GM23338 (cell line): Measurements from ENCODE around the gene CCL24. TPM values are rescaled to one million over a fixed set of nuclear protein-coding genes. Genes with fewer than 3 reads are reported as not detected.

Source experiments
- ATAC-seq: fragments of 200-7000 bp; cut with Tn5 transposase; 3 replicates; pipeline ENCODE4 v1.9.1; 2020
- DNase-seq: peaks from one replicate; pipeline ENCODE4 v3.0.0-alpha.2; 2015; ENCODE audit warnings: low spot score
- H2AFZ ChIP-seq: fragments of 200-600 bp; sonication (generic); 2 replicates; pipeline ENCODE4 v1.8.0; 2016; ENCODE audit warnings: antibody characterized with exemption, mild to moderate bottlenecking, moderate library complexity
- H3F3A ChIP-seq: fragments of 200-600 bp; sonication (generic); replicated peaks from 2 replicates; pipeline ENCODE4 v1.8.0; 2017; ENCODE audit warnings: antibody characterized with exemption, mixed run types, low read depth
- H3K27ac ChIP-seq: fragments of 200-600 bp; sonication (generic); 2 replicates; pipeline ENCODE4 v1.6.1; 2016; ENCODE audit warnings: low read depth
- H3K27me3 ChIP-seq: fragments of 200-600 bp; sonication (generic); 2 replicates; pipeline ENCODE4 v1.8.0; 2016; ENCODE audit warnings: mild to moderate bottlenecking, mixed run types, moderate library complexity; ENCODE audit not compliant: insufficient read depth
- H3K36me3 ChIP-seq: fragments of 200-600 bp; sonication (generic); 2 replicates; pipeline ENCODE4 v1.8.0; 2016; ENCODE audit warnings: mild to moderate bottlenecking; ENCODE audit not compliant: insufficient read depth
- H3K4me1 ChIP-seq: fragments of 200-600 bp; sonication (generic); 2 replicates; pipeline ENCODE4 v1.8.0; 2016; ENCODE audit warnings: mild to moderate bottlenecking, moderate library complexity; ENCODE audit not compliant: insufficient read depth
- H3K4me2 ChIP-seq: fragments of 200-600 bp; sonication (generic); 2 replicates; pipeline ENCODE4 v1.7.1; 2017; ENCODE audit warnings: mixed run types
- H3K4me3 ChIP-seq: fragments of 200-600 bp; sonication (generic); 2 replicates; pipeline ENCODE4 v1.6.1; 2016; ENCODE audit warnings: mixed run types
- H3K79me2 ChIP-seq: fragments of 200-600 bp; sonication (generic); replicated peaks from 2 replicates; pipeline ENCODE4 v1.8.0; 2017; ENCODE audit warnings: mild to moderate bottlenecking; ENCODE audit not compliant: insufficient read depth
- H3K9me2 ChIP-seq: fragments of 200-600 bp; sonication (generic); 2 replicates; pipeline ENCODE4 v1.8.0; 2017; ENCODE audit not compliant: insufficient read depth
- H4K20me1 ChIP-seq: fragments of 200-600 bp; sonication (generic); replicated peaks from 2 replicates; pipeline ENCODE4 v1.8.0; 2017; ENCODE audit warnings: mild to moderate bottlenecking; ENCODE audit not compliant: insufficient read depth
- H3K27ac Mint-ChIP-seq: 2 replicates; pipeline ENCODE4 v1.8.0; 2020; ENCODE audit warnings: inconsistent platforms, mild to moderate bottlenecking, moderate library complexity, mixed read lengths
- H3K27me3 Mint-ChIP-seq: 3 replicates; pipeline ENCODE4 v1.8.0; 2022; ENCODE audit warnings: low read depth, mild to moderate bottlenecking, moderate library complexity, mixed read lengths, inconsistent platforms; ENCODE audit not compliant: insufficient read depth, poor library complexity
- H3K36me3 Mint-ChIP-seq: 3 replicates; pipeline ENCODE4 v1.8.0; 2021; ENCODE audit warnings: low read depth, mild to moderate bottlenecking, inconsistent platforms, moderate library complexity, mixed read lengths
- H3K4me1 Mint-ChIP-seq: 3 replicates; pipeline ENCODE4 v1.8.0; 2020; ENCODE audit warnings: mild to moderate bottlenecking, inconsistent platforms, mixed read lengths
- H3K4me3 Mint-ChIP-seq: 3 replicates; pipeline ENCODE4 v1.8.0; 2021; ENCODE audit warnings: moderate library complexity, mild to moderate bottlenecking, inconsistent platforms, mixed read lengths
- H3K9me3 Mint-ChIP-seq: 3 replicates; pipeline ENCODE4 v1.8.0; 2020; ENCODE audit warnings: moderate library complexity, mild to moderate bottlenecking, inconsistent platforms, mixed read lengths
- JUNB ChIP-seq: IDR thresholded peaks from one replicate; pipeline ENCODE4 v1.6.1; 2016; ENCODE audit warnings: antibody characterized with exemption; ENCODE audit not compliant: unreplicated experiment
- POLR2AphosphoS5 ChIP-seq: IDR thresholded peaks from 2 replicates; pipeline ENCODE4 v1.6.1; 2016; ENCODE audit warnings: antibody characterized with exemption, low read depth
- STAT1 ChIP-seq: IDR thresholded peaks from one replicate; pipeline ENCODE4 v1.6.1; 2016; ENCODE audit warnings: antibody characterized with exemption; ENCODE audit not compliant: unreplicated experiment
- ZNF331 ChIP-seq: fragments of 250-450 bp; sonication (Bioruptor Pico); IDR thresholded peaks from 2 replicates; pipeline ENCODE4 v1.5.0; 2020; ENCODE audit warnings: low read depth, mild to moderate bottlenecking, moderate library complexity
- polyA plus RNA-seq: library from polyadenylated mRNA; unstranded; fragments of >200 nt; fragmentation: Nextera tagmentation; extraction: Ambion mirVana; gene quantifications from 2 replicates; pipeline ENCODE4 v1.2.1, GENCODE V29; 2016
- total RNA-seq: library from RNA; depleted of rRNA; stranded (reverse); fragments of >200 nt; shearing (Covaris generic); gene quantifications from 2 replicates; pipeline ENCODE4 v1.2.3, GENCODE V29; 2014
- TF ChIP-seq, protein P1 (sequence below): fragments of 250-450 bp; sonication (Bioruptor Pico); IDR thresholded peaks from 2 replicates; pipeline ENCODE4 v1.5.0; 2020; ENCODE audit warnings: mild to moderate bottlenecking, moderate library complexity
- TF ChIP-seq, protein P2 (sequence below), 2 experiments: fragments of 200-600 bp in 1 of 2; sonication (generic) in 1 of 2; conservative IDR thresholded peaks; 2 replicates each; pipeline versions ENCODE4 v1.5.1 to v1.6.1; 2016 to 2017; ENCODE audit warnings: antibody characterized with exemption in 2 of 2, low read depth in 2 of 2, mild to moderate bottlenecking in 2 of 2, moderate library complexity in 1 of 2
- TF ChIP-seq, protein P3 (sequence below): IDR thresholded peaks from 2 replicates; pipeline ENCODE4 v1.6.1; 2016; ENCODE audit warnings: antibody characterized with exemption

CCL24 gene
- total and polyA plus RNA-seq, 2 experiments from 2014 or later, result not detected

- TF ChIP-seq, protein P1, sequence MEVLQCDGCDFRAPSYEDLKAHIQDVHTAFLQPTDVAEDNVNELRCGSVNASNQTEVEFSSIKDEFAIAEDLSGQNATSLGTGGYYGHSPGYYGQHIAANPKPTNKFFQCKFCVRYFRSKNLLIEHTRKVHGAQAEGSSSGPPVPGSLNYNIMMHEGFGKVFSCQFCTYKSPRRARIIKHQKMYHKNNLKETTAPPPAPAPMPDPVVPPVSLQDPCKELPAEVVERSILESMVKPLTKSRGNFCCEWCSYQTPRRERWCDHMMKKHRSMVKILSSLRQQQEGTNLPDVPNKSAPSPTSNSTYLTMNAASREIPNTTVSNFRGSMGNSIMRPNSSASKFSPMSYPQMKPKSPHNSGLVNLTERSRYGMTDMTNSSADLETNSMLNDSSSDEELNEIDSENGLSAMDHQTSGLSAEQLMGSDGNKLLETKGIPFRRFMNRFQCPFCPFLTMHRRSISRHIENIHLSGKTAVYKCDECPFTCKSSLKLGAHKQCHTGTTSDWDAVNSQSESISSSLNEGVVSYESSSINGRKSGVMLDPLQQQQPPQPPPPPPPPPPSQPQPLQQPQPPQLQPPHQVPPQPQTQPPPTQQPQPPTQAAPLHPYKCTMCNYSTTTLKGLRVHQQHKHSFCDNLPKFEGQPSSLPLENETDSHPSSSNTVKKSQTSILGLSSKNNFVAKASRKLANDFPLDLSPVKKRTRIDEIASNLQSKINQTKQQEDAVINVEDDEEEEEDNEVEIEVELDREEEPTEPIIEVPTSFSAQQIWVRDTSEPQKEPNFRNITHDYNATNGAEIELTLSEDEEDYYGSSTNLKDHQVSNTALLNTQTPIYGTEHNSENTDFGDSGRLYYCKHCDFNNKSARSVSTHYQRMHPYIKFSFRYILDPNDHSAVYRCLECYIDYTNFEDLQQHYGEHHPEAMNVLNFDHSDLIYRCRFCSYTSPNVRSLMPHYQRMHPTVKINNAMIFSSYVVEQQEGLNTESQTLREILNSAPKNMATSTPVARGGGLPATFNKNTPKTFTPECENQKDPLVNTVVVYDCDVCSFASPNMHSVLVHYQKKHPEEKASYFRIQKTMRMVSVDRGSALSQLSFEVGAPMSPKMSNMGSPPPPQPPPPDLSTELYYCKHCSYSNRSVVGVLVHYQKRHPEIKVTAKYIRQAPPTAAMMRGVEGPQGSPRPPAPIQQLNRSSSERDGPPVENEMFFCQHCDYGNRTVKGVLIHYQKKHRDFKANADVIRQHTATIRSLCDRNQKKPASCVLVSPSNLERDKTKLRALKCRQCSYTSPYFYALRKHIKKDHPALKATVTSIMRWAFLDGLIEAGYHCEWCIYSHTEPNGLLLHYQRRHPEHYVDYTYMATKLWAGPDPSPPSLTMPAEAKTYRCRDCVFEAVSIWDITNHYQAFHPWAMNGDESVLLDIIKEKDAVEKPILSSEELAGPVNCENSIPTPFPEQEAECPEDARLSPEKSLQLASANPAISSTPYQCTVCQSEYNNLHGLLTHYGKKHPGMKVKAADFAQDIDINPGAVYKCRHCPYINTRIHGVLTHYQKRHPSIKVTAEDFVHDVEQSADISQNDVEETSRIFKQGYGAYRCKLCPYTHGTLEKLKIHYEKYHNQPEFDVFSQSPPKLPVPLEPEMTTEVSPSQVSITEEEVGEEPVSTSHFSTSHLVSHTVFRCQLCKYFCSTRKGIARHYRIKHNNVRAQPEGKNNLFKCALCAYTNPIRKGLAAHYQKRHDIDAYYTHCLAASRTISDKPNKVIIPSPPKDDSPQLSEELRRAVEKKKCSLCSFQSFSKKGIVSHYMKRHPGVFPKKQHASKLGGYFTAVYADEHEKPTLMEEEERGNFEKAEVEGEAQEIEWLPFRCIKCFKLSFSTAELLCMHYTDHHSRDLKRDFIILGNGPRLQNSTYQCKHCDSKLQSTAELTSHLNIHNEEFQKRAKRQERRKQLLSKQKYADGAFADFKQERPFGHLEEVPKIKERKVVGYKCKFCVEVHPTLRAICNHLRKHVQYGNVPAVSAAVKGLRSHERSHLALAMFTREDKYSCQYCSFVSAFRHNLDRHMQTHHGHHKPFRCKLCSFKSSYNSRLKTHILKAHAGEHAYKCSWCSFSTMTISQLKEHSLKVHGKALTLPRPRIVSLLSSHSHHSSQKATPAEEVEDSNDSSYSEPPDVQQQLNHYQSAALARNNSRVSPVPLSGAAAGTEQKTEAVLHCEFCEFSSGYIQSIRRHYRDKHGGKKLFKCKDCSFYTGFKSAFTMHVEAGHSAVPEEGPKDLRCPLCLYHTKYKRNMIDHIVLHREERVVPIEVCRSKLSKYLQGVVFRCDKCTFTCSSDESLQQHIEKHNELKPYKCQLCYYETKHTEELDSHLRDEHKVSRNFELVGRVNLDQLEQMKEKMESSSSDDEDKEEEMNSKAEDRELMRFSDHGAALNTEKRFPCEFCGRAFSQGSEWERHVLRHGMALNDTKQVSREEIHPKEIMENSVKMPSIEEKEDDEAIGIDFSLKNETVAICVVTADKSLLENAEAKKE (CRISPR knock-in tag), result no peak
These were observed 48.0 kb upstream of the CCL24 start (continued) for GRCh38 chr7:75861636-75862035.

DNA sequence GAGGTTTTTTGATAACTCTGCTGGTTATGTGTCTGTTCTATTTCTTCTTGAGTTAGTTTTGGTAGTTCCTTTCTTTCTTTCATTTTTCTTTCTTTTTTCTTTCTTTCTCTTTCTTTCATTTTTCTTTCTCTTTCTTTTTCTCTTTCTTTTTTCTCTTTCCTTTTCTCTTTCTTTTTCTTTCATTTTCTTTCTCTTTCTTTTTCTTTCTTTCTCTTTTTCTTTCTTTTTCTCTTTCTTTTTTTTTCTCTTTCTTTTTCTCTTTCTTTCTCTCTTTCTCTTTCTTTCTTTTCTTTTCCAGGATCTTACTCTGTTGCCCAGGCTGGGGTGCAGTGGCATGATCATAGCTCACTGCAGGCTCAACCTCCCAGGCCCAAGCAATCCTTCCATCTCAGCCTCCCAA, 44.8 kb upstream of the CCL24 start:
- Histone ChIP-seq H3K4me3 (no peak overlapping the region), H3K4me2 (no peak overlapping the region), H3K27me3 (no peaks in the 10 kb centered on the region), H4K20me1 (no peaks in the 10 kb centered on the region), H3K27ac (no peak overlapping the region), H3K36me3 (no peaks in the 10 kb centered on the region), H3K9me2 (no peaks in the 10 kb centered on the region), H3K79me2 (no peaks in the 10 kb centered on the region), H3K4me1 (no peaks in the 10 kb centered on the region), H2AFZ (no peak overlapping the region), H3F3A (no peaks in the 10 kb centered on the region)
- TF ChIP-seq ZNF331 (CRISPR knock-in tag), result no peak
- no peak for TF ChIP-seq STAT1
- TF ChIP-seq, protein P2, sequence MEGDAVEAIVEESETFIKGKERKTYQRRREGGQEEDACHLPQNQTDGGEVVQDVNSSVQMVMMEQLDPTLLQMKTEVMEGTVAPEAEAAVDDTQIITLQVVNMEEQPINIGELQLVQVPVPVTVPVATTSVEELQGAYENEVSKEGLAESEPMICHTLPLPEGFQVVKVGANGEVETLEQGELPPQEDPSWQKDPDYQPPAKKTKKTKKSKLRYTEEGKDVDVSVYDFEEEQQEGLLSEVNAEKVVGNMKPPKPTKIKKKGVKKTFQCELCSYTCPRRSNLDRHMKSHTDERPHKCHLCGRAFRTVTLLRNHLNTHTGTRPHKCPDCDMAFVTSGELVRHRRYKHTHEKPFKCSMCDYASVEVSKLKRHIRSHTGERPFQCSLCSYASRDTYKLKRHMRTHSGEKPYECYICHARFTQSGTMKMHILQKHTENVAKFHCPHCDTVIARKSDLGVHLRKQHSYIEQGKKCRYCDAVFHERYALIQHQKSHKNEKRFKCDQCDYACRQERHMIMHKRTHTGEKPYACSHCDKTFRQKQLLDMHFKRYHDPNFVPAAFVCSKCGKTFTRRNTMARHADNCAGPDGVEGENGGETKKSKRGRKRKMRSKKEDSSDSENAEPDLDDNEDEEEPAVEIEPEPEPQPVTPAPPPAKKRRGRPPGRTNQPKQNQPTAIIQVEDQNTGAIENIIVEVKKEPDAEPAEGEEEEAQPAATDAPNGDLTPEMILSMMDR (conservative IDR thresholded peaks at IDR 0.05; ENCODE audit: low read depth in 2 of 2), result no peak
- TF ChIP-seq POLR2AphosphoS5, result no peak
- no peak for TF ChIP-seq JUNB
- TF ChIP-seq, protein P3, sequence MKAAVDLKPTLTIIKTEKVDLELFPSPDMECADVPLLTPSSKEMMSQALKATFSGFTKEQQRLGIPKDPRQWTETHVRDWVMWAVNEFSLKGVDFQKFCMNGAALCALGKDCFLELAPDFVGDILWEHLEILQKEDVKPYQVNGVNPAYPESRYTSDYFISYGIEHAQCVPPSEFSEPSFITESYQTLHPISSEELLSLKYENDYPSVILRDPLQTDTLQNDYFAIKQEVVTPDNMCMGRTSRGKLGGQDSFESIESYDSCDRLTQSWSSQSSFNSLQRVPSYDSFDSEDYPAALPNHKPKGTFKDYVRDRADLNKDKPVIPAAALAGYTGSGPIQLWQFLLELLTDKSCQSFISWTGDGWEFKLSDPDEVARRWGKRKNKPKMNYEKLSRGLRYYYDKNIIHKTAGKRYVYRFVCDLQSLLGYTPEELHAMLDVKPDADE, result no peak
- Mint-ChIP-seq H3K4me3 (no peak overlapping the region), H3K36me3 (no peaks in the 10 kb centered on the region; the same call in 2 of the 3 replicates), H3K4me1 (no peaks in the 10 kb centered on the region), H3K9me3 (peaks cover 2% of the 10 kb centered on the region; the same call in 1 of the 3 replicates), H3K27me3 (peaks cover 3% of the 10 kb centered on the region), H3K27ac (no peak overlapping the region)
- no peak for DNase-seq
- no peak for ATAC-seq
